ENCODE results near the gene CHCHD6.

The CHCHD6 gene

GRCh38 chr3:126926684-126927400 is 222.8 kb downstream of the CHCHD6 start:
- DNase-seq = no peak

- no peak for DNase-seq
Measured at GRCh38 chr3:126927401-126927750, 223.3 kb downstream of the CHCHD6 start.

- no peak for DNase-seq
Measured at GRCh38 chr3:126927846-126928245, 223.8 kb downstream of the CHCHD6 start.

- DNase-seq = no peak
Measured at GRCh38 chr3:126928921-126929474, 225.0 kb downstream of the CHCHD6 start.

GRCh38 chr3:126930936-126931600 is 227.0 kb downstream of the CHCHD6 start:
- no peak for DNase-seq

GRCh38 chr3:126931806-126932187 is 227.8 kb downstream of the CHCHD6 start:
- no peak for DNase-seq

GRCh38 chr3:126932188-126932931 is 228.3 kb downstream of the CHCHD6 start:
- DNase-seq = no peak

GRCh38 chr3:126934031-126934531 is 230.0 kb downstream of the CHCHD6 start:
- no peak for DNase-seq

- no peak for DNase-seq
Measured at GRCh38 chr3:126934991-126935390, 231.0 kb downstream of the CHCHD6 start.

GRCh38 chr3:126935756-126936509 is 231.9 kb downstream of the CHCHD6 start:
- DNase-seq = no peak

GRCh38 chr3:126936853-126937425 is 232.9 kb downstream of the CHCHD6 start:
- no peak for DNase-seq

- DNase-seq = no peak
Measured at GRCh38 chr3:126937533-126937932, 233.5 kb downstream of the CHCHD6 start.

- DNase-seq = no peak
Measured at GRCh38 chr3:126937973-126938372, 233.9 kb downstream of the CHCHD6 start.

GRCh38 chr3:126938520-126939337 is 234.7 kb downstream of the CHCHD6 start:
- DNase-seq = no peak

GRCh38 chr3:126939338-126939718 is 235.3 kb downstream of the CHCHD6 start:
- no peak for DNase-seq

- DNase-seq = no peak
Measured at GRCh38 chr3:126939733-126940132, 235.7 kb downstream of the CHCHD6 start.

- no peak for DNase-seq
Measured at GRCh38 chr3:126941721-126942270, 237.8 kb downstream of the CHCHD6 start.

GRCh38 chr3:126944089-126944965 is 240.3 kb downstream of the CHCHD6 start:
- DNase-seq = no peak

- no peak for DNase-seq
Measured at GRCh38 chr3:126945171-126945721, 241.2 kb downstream of the CHCHD6 start.

- no peak for DNase-seq
Measured at GRCh38 chr3:126945891-126946290, 241.9 kb downstream of the CHCHD6 start.
